Esophagus squamous epithelium (tissue), 5 donors: ENCODE data around the gene AHDC1. TPM values are rescaled to one million over a fixed set of nuclear protein-coding genes. Genes with fewer than 3 reads are reported as not detected.

Source experiments
- DNase-seq: peaks from one replicate; lab custom pipeline; 2025; lab: John Stamatoyannopoulos, UW
- H3K27ac ChIP-seq, 4 donors: fragments of 200-600 bp; sonication (generic); one replicate each; pipeline ENCODE4 v1.5.1; 2016 to 2019; ENCODE audit warnings: mild to moderate bottlenecking in 1 of 4
- H3K27me3 ChIP-seq, 4 donors: fragments of 200-600 bp; sonication (generic); 1 replicate in 3 of 4; 2 replicates in 1 of 4; pipeline versions ENCODE4 v1.5.1 to v1.6.0; 2017 to 2021; ENCODE audit warnings: antibody characterized with exemption in 1 of 4
- H3K36me3 ChIP-seq, 3 donors: fragments of 200-600 bp; sonication (generic); one replicate each; pipeline ENCODE4 v1.5.1; 2016 to 2019
- H3K4me1 ChIP-seq, 3 donors: fragments of 200-600 bp; sonication (generic); one replicate each; pipeline ENCODE4 v1.5.1; 2017 to 2019
- H3K4me3 ChIP-seq, 4 donors: fragments of 200-600 bp; sonication (generic); 1 replicate in 3 of 4; 2 replicates in 1 of 4; pipeline ENCODE4 v1.5.1; 2016 to 2019; ENCODE audit warnings: mild to moderate bottlenecking in 2 of 4, moderate library complexity in 1 of 4
- H3K9me3 ChIP-seq, 3 donors: fragments of 200-600 bp; sonication (generic); one replicate each; pipeline ENCODE4 v1.5.1; 2016 to 2019
- POLR2A ChIP-seq, 4 donors: fragments of 450-650 bp; IDR thresholded peaks; one replicate each; pipeline ENCODE4 v1.6.1; 2017; ENCODE audit warnings: antibody characterized with exemption in 4 of 4, mild to moderate bottlenecking in 4 of 4, moderate library complexity in 3 of 4
- WGBS, 2 donors: methylation state at CpG; one replicate each; pipeline ENCODE4 v1.1.5; 2018; 5-methylcytosine and 5-hydroxymethylcytosine counted together
- intact Hi-C: fragments of 100-400 bp; cut with DNase I; formaldehyde crosslinking; loops from one replicate; pipeline ENCODE4 v1.15.0; 2022
- total RNA-seq, 4 donors: library from RNA; depleted of rRNA; stranded (reverse); fragments of >200 nt; gene quantifications; one replicate each; pipeline ENCODE4 v1.1.0, GENCODE V29; 2016
- TF ChIP-seq, protein P1 (sequence below), 6 experiments: fragments of 450-650 bp in 4 of 6; fragments of 200-600 bp in 2 of 6; sonication (generic) in 2 of 6; IDR thresholded peaks; one replicate each; pipeline ENCODE4 v1.5.1; 2016 to 2019; ENCODE audit warnings: antibody characterized with exemption in 6 of 6, mild to moderate bottlenecking in 4 of 6, moderate library complexity in 4 of 6
- donor health status: DM: yes; HTN: yes; CAD: no.

The AHDC1 gene
- total RNA-seq, 4 donors from 2014 or later = 22.2 to 112 (median 30.6) TPM

DNA sequence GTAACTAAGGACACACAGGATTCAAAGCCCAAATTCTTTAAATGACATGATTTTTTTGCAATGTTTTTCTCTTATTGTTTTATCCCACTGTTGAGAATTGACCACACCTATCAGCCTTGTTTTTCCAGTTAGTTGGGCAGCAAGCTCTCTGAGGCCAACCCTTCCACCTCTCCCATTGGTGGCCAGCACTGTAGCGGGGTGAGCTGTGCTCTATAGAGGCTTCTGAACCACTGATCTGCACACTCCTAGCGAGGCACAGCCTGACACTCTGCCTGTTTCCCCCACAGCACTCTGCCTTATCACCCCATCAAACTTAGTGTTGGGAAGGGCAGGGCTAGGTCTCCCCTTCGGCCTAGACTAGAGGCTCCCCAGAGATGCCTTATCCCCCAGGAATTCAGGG is 19.5 kb downstream of the AHDC1 start:
- DNase-seq = no peak
- no peak overlapping the region for H3K4me3 ChIP-seq
- 68 to 83% methylated on average over 3 of the region's 3 CpGs for WGBS, 2 donors
- intact Hi-C loops = no loop called here
- no peaks in the 10 kb centered on the region for H3K9me3 ChIP-seq
- no peaks in the 10 kb centered on the region for H3K27me3 ChIP-seq
- H3K36me3 ChIP-seq = peaks cover 0 to 62% (median 0%) of the 10 kb centered on the region in 3 donors
- peaks cover 3 to 98% (median 29%) of the 10 kb centered on the region in 3 donors for H3K4me1 ChIP-seq
- TF ChIP-seq, protein P1, sequence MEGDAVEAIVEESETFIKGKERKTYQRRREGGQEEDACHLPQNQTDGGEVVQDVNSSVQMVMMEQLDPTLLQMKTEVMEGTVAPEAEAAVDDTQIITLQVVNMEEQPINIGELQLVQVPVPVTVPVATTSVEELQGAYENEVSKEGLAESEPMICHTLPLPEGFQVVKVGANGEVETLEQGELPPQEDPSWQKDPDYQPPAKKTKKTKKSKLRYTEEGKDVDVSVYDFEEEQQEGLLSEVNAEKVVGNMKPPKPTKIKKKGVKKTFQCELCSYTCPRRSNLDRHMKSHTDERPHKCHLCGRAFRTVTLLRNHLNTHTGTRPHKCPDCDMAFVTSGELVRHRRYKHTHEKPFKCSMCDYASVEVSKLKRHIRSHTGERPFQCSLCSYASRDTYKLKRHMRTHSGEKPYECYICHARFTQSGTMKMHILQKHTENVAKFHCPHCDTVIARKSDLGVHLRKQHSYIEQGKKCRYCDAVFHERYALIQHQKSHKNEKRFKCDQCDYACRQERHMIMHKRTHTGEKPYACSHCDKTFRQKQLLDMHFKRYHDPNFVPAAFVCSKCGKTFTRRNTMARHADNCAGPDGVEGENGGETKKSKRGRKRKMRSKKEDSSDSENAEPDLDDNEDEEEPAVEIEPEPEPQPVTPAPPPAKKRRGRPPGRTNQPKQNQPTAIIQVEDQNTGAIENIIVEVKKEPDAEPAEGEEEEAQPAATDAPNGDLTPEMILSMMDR (IDR thresholded peaks at IDR 0.05) = no peak
- TF ChIP-seq POLR2A (IDR thresholded peaks at IDR 0.05) = no peak
- H3K27ac ChIP-seq = peak overlapping the region; percentile 29 to 96 (median 57)

DNA sequence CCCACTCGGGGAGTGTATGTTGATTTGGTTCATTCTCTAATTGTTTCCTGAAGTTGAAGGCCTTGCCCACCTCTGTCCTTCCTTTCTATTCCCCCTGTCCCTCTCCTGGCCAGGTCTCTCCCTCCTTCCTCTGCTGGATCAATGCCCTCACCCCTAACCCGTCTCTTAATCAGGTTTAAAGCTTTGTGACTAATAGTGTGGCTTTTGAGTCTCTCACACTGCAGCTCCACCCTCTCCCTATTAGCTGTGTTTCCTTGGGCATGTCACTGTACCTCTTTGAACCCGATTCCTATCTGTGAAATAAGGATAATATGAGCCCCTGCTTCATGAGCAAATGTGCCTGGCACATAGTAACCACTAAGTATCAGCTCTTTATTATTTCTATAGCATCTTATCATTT is 20.5 kb downstream of the AHDC1 start:
- no peak for DNase-seq
- intact Hi-C loops = no loop called here
- Histone ChIP-seq H3K27me3 (no peaks in the 10 kb centered on the region), H3K4me1 (peaks cover 0 to 98% (median 25%) of the 10 kb centered on the region in 3 donors), H3K27ac (peak overlapping the region; percentile 17 to 96 (median 57)), H3K9me3 (no peaks in the 10 kb centered on the region), H3K4me3 (no peak overlapping the region), H3K36me3 (peaks cover 0 to 53% (median 0%) of the 10 kb centered on the region in 3 donors)
- TF ChIP-seq, protein P1 (IDR thresholded peaks at IDR 0.05) = no peak
- no peak for TF ChIP-seq POLR2A (IDR thresholded peaks at IDR 0.05)
- WGBS, 2 donors = 50 to 54% methylated on average over 3 of the region's 3 CpGs

DNA sequence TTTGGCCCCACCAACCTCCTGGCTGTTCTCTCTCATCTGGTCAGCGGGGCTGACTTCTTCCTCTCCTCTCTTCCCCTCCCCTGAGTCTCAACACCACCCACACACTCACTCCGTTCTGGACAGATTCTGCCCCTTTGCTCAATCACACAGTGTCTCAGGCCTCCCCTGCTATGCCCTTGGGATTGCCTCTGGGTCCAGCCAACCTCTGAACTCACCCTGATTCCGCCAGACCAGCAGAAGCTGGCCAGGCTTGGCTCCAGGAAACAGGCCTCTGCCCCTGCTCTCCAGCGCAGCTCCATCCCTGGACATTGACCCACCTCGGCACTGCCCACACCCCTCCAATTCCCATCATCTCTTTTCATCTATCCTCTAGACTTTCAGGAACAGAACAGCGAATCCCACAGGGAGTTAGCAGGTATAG is 22.1 kb downstream of the AHDC1 start:
- WGBS, 2 donors = 74 to 83% methylated on average over 6 of the region's 6 CpGs
- DNase-seq = no peak
- Histone ChIP-seq H3K4me1 (peaks cover 14 to 98% (median 33%) of the 10 kb centered on the region in 3 donors), H3K4me3 (no peak overlapping the region), H3K36me3 (peaks cover 0 to 36% (median 0%) of the 10 kb centered on the region in 3 donors), H3K27me3 (no peaks in the 10 kb centered on the region), H3K9me3 (no peaks in the 10 kb centered on the region), H3K27ac (peak overlapping the region; percentile 13 to 96 (median 52))
- TF ChIP-seq, protein P1 (IDR thresholded peaks at IDR 0.05) = no peak
- TF ChIP-seq POLR2A (IDR thresholded peaks at IDR 0.05) = no peak
- intact Hi-C loops = no loop called here

DNA sequence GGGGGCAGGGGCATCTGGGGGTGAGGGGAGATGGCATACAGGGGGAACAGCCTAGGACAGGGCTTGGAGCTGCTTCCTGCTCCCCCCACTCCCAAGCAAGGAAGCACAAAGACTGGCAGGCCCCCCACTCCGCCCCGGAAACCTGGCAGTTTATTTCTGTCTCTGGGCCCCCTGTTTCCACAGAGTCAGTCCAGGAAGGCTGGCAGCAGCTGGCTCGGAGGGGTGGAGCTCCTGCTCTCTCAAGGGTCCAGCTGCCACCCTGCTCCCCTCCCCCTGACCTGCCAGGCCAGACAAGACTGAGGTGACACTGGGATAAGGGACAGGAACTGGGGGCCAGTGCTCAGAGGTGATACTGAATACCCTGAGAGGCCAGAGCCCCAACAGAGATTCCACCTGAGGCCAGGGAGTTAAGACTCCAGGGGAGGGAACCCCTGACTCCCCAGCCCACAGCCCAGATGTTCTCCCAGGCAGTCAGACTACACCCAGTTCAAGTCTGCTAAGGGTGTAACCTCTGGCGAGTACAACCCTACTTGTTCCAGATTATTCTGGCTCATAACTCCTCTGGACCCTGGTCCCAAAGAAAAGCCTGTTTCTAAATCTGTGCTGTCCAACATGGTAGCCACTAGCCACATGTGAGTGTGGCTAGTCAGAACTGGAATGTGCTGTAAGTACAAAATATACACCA is 26.3 kb downstream of the AHDC1 start:
- Histone ChIP-seq H3K4me3 (no peak overlapping the region), H3K27me3 (no peaks in the 10 kb centered on the region), H3K36me3 (peaks cover 0 to 8% (median 0%) of the 10 kb centered on the region in 3 donors), H3K9me3 (no peaks in the 10 kb centered on the region), H3K4me1 (peaks cover 51 to 100% (median 58%) of the 10 kb centered on the region in 3 donors), H3K27ac (peak overlapping the region; percentile 55 to 97 (median 96))
- 20 to 33% methylated on average over 1 of the region's 4 CpGs for WGBS, 2 donors
- no peak for TF ChIP-seq POLR2A (IDR thresholded peaks at IDR 0.05)
- TF ChIP-seq, protein P1 (IDR thresholded peaks at IDR 0.05) = no peak
- intact Hi-C loops = no loop called here
- no peak for DNase-seq

DNA sequence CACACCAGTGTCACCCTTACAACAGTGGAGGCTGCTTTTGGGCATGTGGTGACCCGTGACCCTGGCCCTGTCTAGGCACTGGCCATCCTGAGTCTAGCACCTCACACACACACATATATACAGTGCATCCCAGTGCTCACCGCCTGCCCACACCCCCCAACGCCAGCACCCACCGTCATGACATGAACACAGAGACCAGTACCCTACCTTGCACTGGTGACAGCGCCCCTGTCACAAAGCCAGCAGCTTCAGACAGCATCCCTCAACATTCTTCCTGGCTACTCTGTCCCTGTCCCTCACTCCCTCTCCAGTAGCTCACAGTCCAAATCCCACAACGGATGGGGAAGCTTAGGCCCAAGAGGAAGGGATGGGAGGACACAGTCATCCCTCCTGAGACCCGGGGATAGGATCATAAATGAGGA is 27.1 kb downstream of the AHDC1 start:
- peak overlapping the region; percentile 55 to 97 (median 96) for H3K27ac ChIP-seq
- peaks cover 0 to 2% (median 0%) of the 10 kb centered on the region in 3 donors for H3K36me3 ChIP-seq
- H3K9me3 ChIP-seq = no peaks in the 10 kb centered on the region
- DNase-seq = no peak
- peaks cover 59 to 100% (median 67%) of the 10 kb centered on the region in 3 donors for H3K4me1 ChIP-seq
- H3K27me3 ChIP-seq = no peaks in the 10 kb centered on the region
- no peak overlapping the region for H3K4me3 ChIP-seq
- TF ChIP-seq, protein P1 (IDR thresholded peaks at IDR 0.05) = no peak
- no peak for TF ChIP-seq POLR2A (IDR thresholded peaks at IDR 0.05)
- 8 to 64% methylated on average over 2 to 4 of the region's 7 CpGs for WGBS, 2 donors
- intact Hi-C loops = no loop called here
